Measurements from ENCODE around the gene OSCP1. TPM values are rescaled to one million over a fixed set of nuclear protein-coding genes. Genes with fewer than 3 reads are reported as not detected.

Gene OSCP1
- total RNA-seq, 2 experiments from 2014 or later = 0.66 to 1.9 TPM

DNA sequence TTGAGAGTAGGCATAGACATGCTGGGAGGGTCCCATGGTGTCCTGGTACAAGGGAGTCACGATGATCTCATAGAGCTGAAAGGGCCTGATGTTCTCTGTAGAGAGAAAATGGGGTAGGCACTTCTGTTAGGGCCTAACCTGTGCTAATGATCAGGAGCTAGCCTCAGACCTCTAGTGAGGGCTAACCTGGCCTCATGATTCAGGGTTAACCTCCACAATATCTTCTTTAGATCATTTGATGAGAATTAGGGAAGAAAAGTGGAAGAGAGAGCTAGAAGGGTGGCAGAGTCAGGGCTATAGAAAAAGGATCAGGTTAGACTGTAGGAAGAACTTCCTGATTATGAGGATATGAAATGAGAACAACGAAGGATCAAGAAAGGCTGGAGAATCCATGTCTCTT is 18.9 kb upstream of the OSCP1 start:
- Mint-ChIP-seq H3K36me3 (ENCODE audit: low read depth) (peaks cover under 1% of the 10 kb centered on the region), H3K27me3 (ENCODE audit: low read depth) (no peaks in the 10 kb centered on the region), H3K9me3 (ENCODE audit: insufficient read depth) (no peaks in the 10 kb centered on the region), H3K4me1 (ENCODE audit: low read depth) (peaks cover 18% of the 10 kb centered on the region), H3K27ac (peak overlapping the region; percentile 53), H3K4me3 (no peak overlapping the region)
- DNase-seq = no peak
- ATAC-seq = no peak
- ChIA-PET CTCF (no interaction called here), POLR2A (no interaction called here)

DNA sequence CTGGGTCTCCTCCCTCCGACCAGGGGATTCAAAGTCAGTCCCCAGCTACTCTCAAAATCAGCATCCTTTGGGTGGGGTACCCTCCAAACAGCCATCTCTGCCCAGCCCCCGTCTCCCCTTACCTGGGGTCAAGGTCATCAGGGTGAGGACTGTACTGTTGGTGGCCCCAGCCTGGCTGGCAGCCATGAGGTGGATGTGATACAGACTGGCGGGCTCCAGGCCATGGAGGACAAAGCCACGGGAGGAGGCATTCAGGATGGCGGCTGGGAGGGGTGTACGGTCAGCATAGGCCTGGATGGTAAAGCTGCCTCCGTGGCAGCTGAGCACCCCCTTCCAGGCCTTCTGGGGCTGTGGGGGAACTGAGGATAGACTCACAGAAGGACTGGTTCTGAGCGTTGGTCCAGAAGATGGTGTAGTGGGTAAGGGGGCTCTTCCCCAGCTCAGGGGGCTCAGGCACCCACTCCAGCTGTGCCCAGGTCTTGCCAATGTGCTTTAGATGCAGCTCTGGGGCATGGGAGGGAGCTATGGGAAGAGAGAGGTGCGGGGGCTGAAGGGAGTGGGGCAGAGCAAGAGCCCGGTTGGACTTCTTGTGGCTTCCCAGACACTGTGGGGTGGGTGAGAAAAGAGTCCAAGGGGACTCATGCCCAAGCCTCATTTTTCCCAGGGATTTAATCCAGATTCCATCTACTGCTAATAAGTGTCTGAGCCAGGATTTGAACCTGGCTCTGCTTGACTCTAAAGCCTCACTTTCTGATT is 17.6 kb upstream of the OSCP1 start:
- Mint-ChIP-seq H3K27me3 (ENCODE audit: low read depth) (no peaks in the 10 kb centered on the region), H3K9me3 (ENCODE audit: insufficient read depth) (no peaks in the 10 kb centered on the region), H3K36me3 (ENCODE audit: low read depth) (peaks cover 9% of the 10 kb centered on the region), H3K27ac (no peak overlapping the region), H3K4me1 (ENCODE audit: low read depth) (peaks cover 25% of the 10 kb centered on the region), H3K4me3 (no peak overlapping the region)
- ATAC-seq = no peak
- POLR2A ChIA-PET = no interaction called here
- CTCF ChIA-PET = no interaction called here
- DNase-seq = no peak

GRCh38 chr1:36467027-36467410 is 16.8 kb upstream of the OSCP1 start:
- H3K9me3 Mint-ChIP-seq (ENCODE audit: insufficient read depth) = no peaks in the 10 kb centered on the region
- CTCF ChIA-PET = no interaction called here
- ATAC-seq (no peak), DNase-seq (no peak)
- H3K27ac Mint-ChIP-seq = no peak overlapping the region
- no peak overlapping the region for H3K4me3 Mint-ChIP-seq
- H3K4me1 Mint-ChIP-seq (ENCODE audit: low read depth) = peaks cover 32% of the 10 kb centered on the region
- POLR2A ChIA-PET = no interaction called here
- H3K27me3 Mint-ChIP-seq (ENCODE audit: low read depth) = no peaks in the 10 kb centered on the region
- H3K36me3 Mint-ChIP-seq (ENCODE audit: low read depth) = peaks cover 13% of the 10 kb centered on the region

- peaks cover 18% of the 10 kb centered on the region for H3K36me3 Mint-ChIP-seq (ENCODE audit: low read depth)
- DNase-seq (no peak), ATAC-seq (no peak)
- H3K4me3 Mint-ChIP-seq = no peak overlapping the region
- H3K27ac Mint-ChIP-seq = peak overlapping the region; percentile 52
- ChIA-PET CTCF (no interaction called here), POLR2A (no interaction called here)
- H3K27me3 Mint-ChIP-seq (ENCODE audit: low read depth) = no peaks in the 10 kb centered on the region
- H3K9me3 Mint-ChIP-seq (ENCODE audit: insufficient read depth) = no peaks in the 10 kb centered on the region
- H3K4me1 Mint-ChIP-seq (ENCODE audit: low read depth) = peaks cover 37% of the 10 kb centered on the region
Observed at GRCh38 chr1:36466370-36467026, 16.2 kb upstream of the OSCP1 start.

DNA sequence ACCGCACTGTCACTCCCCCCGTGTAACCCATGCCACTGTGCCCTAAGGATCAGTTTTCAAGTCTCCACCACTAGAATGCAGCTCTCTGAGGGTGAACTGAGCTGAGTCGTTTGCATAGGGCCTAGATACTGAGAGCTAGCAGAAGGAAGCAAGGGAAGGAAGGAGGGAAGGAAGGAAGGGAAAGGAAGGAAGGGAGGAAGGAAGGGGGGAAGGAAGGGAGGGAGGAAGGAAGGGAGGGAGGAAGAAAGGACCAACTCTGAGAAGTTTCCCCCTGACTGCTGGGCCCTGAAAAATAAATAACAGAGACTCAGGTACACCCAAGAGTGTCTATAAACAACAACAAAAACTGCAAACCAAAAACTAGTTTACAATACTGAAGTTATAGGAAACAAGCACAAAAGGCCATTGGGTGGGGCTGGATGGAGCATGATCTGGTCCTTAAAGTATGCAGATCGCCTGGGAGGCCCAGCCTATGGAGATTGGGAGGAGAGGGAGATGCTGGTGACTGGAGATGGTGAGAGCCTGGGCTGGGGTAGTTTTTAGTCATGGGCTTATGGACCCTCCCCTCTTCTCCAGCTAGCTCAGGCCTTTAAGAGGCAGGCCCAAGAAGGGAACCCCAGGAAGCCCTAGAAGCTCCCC is 15.6 kb upstream of the OSCP1 start:
- ATAC-seq (no peak), DNase-seq (no peak)
- peaks cover 44% of the 10 kb centered on the region for H3K4me1 Mint-ChIP-seq (ENCODE audit: low read depth)
- peaks cover 25% of the 10 kb centered on the region for H3K36me3 Mint-ChIP-seq (ENCODE audit: low read depth)
- H3K27ac Mint-ChIP-seq = peak overlapping the region; percentile 52
- ChIA-PET POLR2A (no interaction called here), CTCF (no interaction called here)
- H3K27me3 Mint-ChIP-seq (ENCODE audit: low read depth) = no peaks in the 10 kb centered on the region
- H3K9me3 Mint-ChIP-seq (ENCODE audit: insufficient read depth) = no peaks in the 10 kb centered on the region
- H3K4me3 Mint-ChIP-seq = no peak overlapping the region

- CTCF ChIA-PET = interaction anchor here (0.9 to 1.6 kb wide), 3 partner anchors 13 to 88 kb away, joined by 3 read pairs; no protein-coding TSS in a partner anchor
- Mint-ChIP-seq H3K4me1 (ENCODE audit: low read depth) (peaks cover 53% of the 10 kb centered on the region), H3K36me3 (ENCODE audit: low read depth) (peaks cover 33% of the 10 kb centered on the region), H3K27ac (peak overlapping the region; percentile 99), H3K4me3 (peak overlapping the region; percentile 100), H3K9me3 (ENCODE audit: insufficient read depth) (no peaks in the 10 kb centered on the region), H3K27me3 (ENCODE audit: low read depth) (no peaks in the 10 kb centered on the region)
- ATAC-seq (peak; percentile 53), DNase-seq (no peak)
- POLR2A ChIA-PET = interaction anchor here (0.7 to 1.9 kb wide), 5 partner anchors 10 to 310 kb away, joined by 3 to 21 read pairs (median 5); partner anchors contain the start of gene OSCP1
Observed at GRCh38 chr1:36464605-36465393, 14.5 kb upstream of the OSCP1 start.

- ATAC-seq (peak; percentile 94), DNase-seq (peak; percentile 98)
- Mint-ChIP-seq H3K4me1 (ENCODE audit: low read depth) (peaks cover 61% of the 10 kb centered on the region), H3K9me3 (ENCODE audit: insufficient read depth) (no peaks in the 10 kb centered on the region), H3K27me3 (ENCODE audit: low read depth) (no peaks in the 10 kb centered on the region), H3K27ac (peak within 1 kb of the TSS; percentile 99), H3K4me3 (peak within 1 kb of the TSS; percentile 100), H3K36me3 (ENCODE audit: low read depth) (peaks cover 41% of the 10 kb centered on the region)
- ChIA-PET CTCF (interaction anchor here (0.5 to 1.6 kb wide), 5 partner anchors 13 to 272 kb away, joined by 3 read pairs; no protein-coding TSS in a partner anchor), POLR2A (interaction anchor here (0.7 to 1.9 kb wide), 7 partner anchors 9 to 309 kb away, joined by 3 to 21 read pairs (median 4); partner anchors contain the start of gene OSCP1)
Observed at GRCh38 chr1:36463803-36464604, 13.8 kb upstream of the OSCP1 start, which contains the start of gene MRPS15. Gene MRPS15, minus strand, starts transcription at chr1:36464384. Its CDS starts 109 bp downstream, at chr1:36464275.

- Mint-ChIP-seq H3K36me3 (ENCODE audit: low read depth) (peaks cover 47% of the 10 kb centered on the region), H3K27me3 (ENCODE audit: low read depth) (no peaks in the 10 kb centered on the region), H3K27ac (peak overlapping the region; percentile 99), H3K4me1 (ENCODE audit: low read depth) (peaks cover 67% of the 10 kb centered on the region), H3K9me3 (ENCODE audit: insufficient read depth) (no peaks in the 10 kb centered on the region), H3K4me3 (peak overlapping the region; percentile 100)
- ChIA-PET POLR2A (interaction anchor here (0.9 to 1.9 kb wide), 6 partner anchors 8 to 97 kb away, joined by 3 to 21 read pairs (median 4); partner anchors contain the start of gene OSCP1), CTCF (interaction anchor here (0.9 kb wide), 1 partner anchor 53 kb away, joined by 3 read pairs; no protein-coding TSS in a partner anchor)
- DNase-seq = no peak
- ATAC-seq = no peak
Observed at GRCh38 chr1:36463463-36463802, 13.2 kb upstream of the OSCP1 start.

DNA sequence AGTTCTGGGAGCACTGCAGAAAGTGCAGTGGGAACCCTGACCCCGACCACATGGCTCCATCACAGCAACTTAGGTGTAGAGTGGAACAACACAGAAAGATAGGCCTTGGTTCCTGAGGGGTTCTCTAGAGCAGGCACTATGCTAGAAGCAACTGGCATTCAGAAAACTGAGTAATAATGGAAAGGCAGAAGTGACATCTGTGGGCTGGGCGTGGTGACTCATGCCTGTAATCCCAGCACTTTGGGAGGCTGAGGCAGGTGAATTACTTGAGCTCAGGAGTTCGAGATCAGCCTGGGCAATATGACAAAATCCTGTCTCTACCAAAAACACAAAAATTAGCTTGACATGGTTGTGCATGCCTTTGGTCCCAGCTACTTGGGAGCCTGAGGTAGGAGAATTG is 8.7 kb upstream of the OSCP1 start:
- POLR2A ChIA-PET = interaction anchor here (0.6 to 1.8 kb wide), 3 partner anchors 8 to 298 kb away, joined by 3 to 10 read pairs (median 3); partner anchors contain the start of gene OSCP1
- ATAC-seq = peak; percentile 40

GRCh38 chr1:36457691-36458090 is 7.4 kb upstream of the OSCP1 start:
- ChIA-PET CTCF (interaction anchor here (3.0 kb wide), 1 partner anchor 11 kb away, joined by 9 read pairs; no protein-coding TSS in a partner anchor), POLR2A (interaction anchor here (0.7 to 1.8 kb wide), 2 partner anchors 7 to 22 kb away, joined by 3 to 10 read pairs; partner anchors contain the start of gene OSCP1)
- H3K36me3 Mint-ChIP-seq (ENCODE audit: low read depth) = peaks cover 75% of the 10 kb centered on the region
- H3K9me3 Mint-ChIP-seq (ENCODE audit: insufficient read depth) = no peaks in the 10 kb centered on the region
- peak overlapping the region; percentile 70 for H3K4me3 Mint-ChIP-seq
- H3K27ac Mint-ChIP-seq = peak overlapping the region; percentile 92
- ATAC-seq = peak; percentile 58
- H3K27me3 Mint-ChIP-seq (ENCODE audit: low read depth) = no peaks in the 10 kb centered on the region
- DNase-seq = peak; percentile 52
- peaks cover 73% of the 10 kb centered on the region for H3K4me1 Mint-ChIP-seq (ENCODE audit: low read depth)

More for the DNA sequence above, 8.7 kb upstream of the OSCP1 start:
- peaks cover 82% of the 10 kb centered on the region for H3K4me1 Mint-ChIP-seq (ENCODE audit: low read depth)
- CTCF ChIA-PET = interaction anchor here (1.1 to 3.0 kb wide), 3 partner anchors 8 to 89 kb away, joined by 4 to 9 read pairs (median 4); partner anchors contain the start of gene OSCP1
- no peaks in the 10 kb centered on the region for H3K9me3 Mint-ChIP-seq (ENCODE audit: insufficient read depth)
- DNase-seq = peak; percentile 49
- peaks cover 80% of the 10 kb centered on the region for H3K36me3 Mint-ChIP-seq (ENCODE audit: low read depth)
- H3K27ac Mint-ChIP-seq = peak overlapping the region; percentile 92
- H3K27me3 Mint-ChIP-seq (ENCODE audit: low read depth) = no peaks in the 10 kb centered on the region
- peak overlapping the region; percentile 60 for H3K4me3 Mint-ChIP-seq
